ENCODE measurements around the gene ERAP2.
"Not testable (repeated sequence)": the region's sequence is repeated elsewhere in the genome, so short reads cannot be mapped to it uniquely, and the experiment has no call there.

ERAP2 gene

GRCh38 chr5:96868603-96869371, 7.5 kb upstream of the ERAP2 start:
- no peak for DNase-seq (ENCODE audit: low read depth, low spot score)
- Histone ChIP-seq H3K36me3 (ENCODE audit: insufficient read depth, low read length) (no peaks in the 10 kb centered on the region), H3K27ac (no peak overlapping the region), H3K4me3 (no peak overlapping the region), H3K9ac (ENCODE audit: insufficient read length) (no peak overlapping the region), H3K9me3 (ENCODE audit: low read depth, low read length) (no peaks in the 10 kb centered on the region)
- TF ChIP-seq EZH2 (IDR thresholded peaks at IDR 0.05) (no peak), FOXP2 (optimal IDR thresholded peaks at IDR 0.05; ENCODE audit: control extremely low read depth, extremely low read length, insufficient read depth) (no peak), POLR2AphosphoS5 (IDR thresholded peaks at IDR 0.05; ENCODE audit: borderline replicate concordance, low read depth, low read length) (no peak)

- no peaks in the 10 kb centered on the region for H3K36me3 ChIP-seq (ENCODE audit: insufficient read depth, low read length)
- H3K4me3 ChIP-seq: no peak overlapping the region
- DNase-seq (ENCODE audit: low read depth, low spot score): no peak
- no peak overlapping the region for H3K9ac ChIP-seq (ENCODE audit: insufficient read length)
- H3K9me3 ChIP-seq (ENCODE audit: low read depth, low read length): no peaks in the 10 kb centered on the region
- TF ChIP-seq EZH2 (IDR thresholded peaks at IDR 0.05) (no peak), FOXP2 (optimal IDR thresholded peaks at IDR 0.05; ENCODE audit: control extremely low read depth, extremely low read length, insufficient read depth) (no peak), POLR2AphosphoS5 (IDR thresholded peaks at IDR 0.05; ENCODE audit: borderline replicate concordance, low read depth, low read length) (no peak)
- no peak overlapping the region for H3K27ac ChIP-seq
These were observed 7.0 kb upstream of the ERAP2 start for GRCh38 chr5:96869372-96869641.

GRCh38 chr5:96870094-96871026, 5.9 kb upstream of the ERAP2 start:
- H3K9ac ChIP-seq (ENCODE audit: insufficient read length): no peak overlapping the region
- DNase-seq (ENCODE audit: low read depth, low spot score): no peak
- H3K36me3 ChIP-seq (ENCODE audit: insufficient read depth, low read length): no peaks in the 10 kb centered on the region
- H3K27ac ChIP-seq: no peak overlapping the region
- no peaks in the 10 kb centered on the region for H3K9me3 ChIP-seq (ENCODE audit: low read depth, low read length)
- TF ChIP-seq EZH2 (IDR thresholded peaks at IDR 0.05) (no peak), FOXP2 (optimal IDR thresholded peaks at IDR 0.05; ENCODE audit: control extremely low read depth, extremely low read length, insufficient read depth) (no peak), POLR2AphosphoS5 (IDR thresholded peaks at IDR 0.05; ENCODE audit: borderline replicate concordance, low read depth, low read length) (no peak)
- H3K4me3 ChIP-seq: no peak overlapping the region

GRCh38 chr5:96871027-96871399, 5.3 kb upstream of the ERAP2 start:
- TF ChIP-seq POLR2AphosphoS5 (IDR thresholded peaks at IDR 0.05; ENCODE audit: borderline replicate concordance, low read depth, low read length) (no peak), FOXP2 (optimal IDR thresholded peaks at IDR 0.05; ENCODE audit: control extremely low read depth, extremely low read length, insufficient read depth) (no peak), EZH2 (IDR thresholded peaks at IDR 0.05) (no peak)
- no peak overlapping the region for H3K9ac ChIP-seq (ENCODE audit: insufficient read length)
- H3K36me3 ChIP-seq (ENCODE audit: insufficient read depth, low read length): no peaks in the 10 kb centered on the region
- H3K4me3 ChIP-seq: no peak overlapping the region
- DNase-seq (ENCODE audit: low read depth, low spot score): no peak
- no peak overlapping the region for H3K27ac ChIP-seq
- H3K9me3 ChIP-seq (ENCODE audit: low read depth, low read length): no peaks in the 10 kb centered on the region

- H3K36me3 ChIP-seq (ENCODE audit: insufficient read depth, low read length): no peaks in the 10 kb centered on the region
- no peak for TF ChIP-seq POLR2AphosphoS5 (IDR thresholded peaks at IDR 0.05; ENCODE audit: borderline replicate concordance, low read depth, low read length)
- TF ChIP-seq EZH2 (IDR thresholded peaks at IDR 0.05): no peak
- no peak for TF ChIP-seq FOXP2 (optimal IDR thresholded peaks at IDR 0.05; ENCODE audit: control extremely low read depth, extremely low read length, insufficient read depth)
- H3K9me3 ChIP-seq (ENCODE audit: low read depth, low read length): no peaks in the 10 kb centered on the region
- DNase-seq (ENCODE audit: low read depth, low spot score): no peak
- no peak overlapping the region for H3K4me3 ChIP-seq
- H3K27ac ChIP-seq: no peak overlapping the region
- H3K9ac ChIP-seq (ENCODE audit: insufficient read length): no peak overlapping the region
These were observed 4.6 kb upstream of the ERAP2 start for GRCh38 chr5:96871686-96872085.

GRCh38 chr5:96873449-96873848, 2.9 kb upstream of the ERAP2 start:
- TF ChIP-seq EZH2 (IDR thresholded peaks at IDR 0.05): no peak
- TF ChIP-seq FOXP2 (optimal IDR thresholded peaks at IDR 0.05; ENCODE audit: control extremely low read depth, extremely low read length, insufficient read depth): no peak
- TF ChIP-seq POLR2AphosphoS5 (IDR thresholded peaks at IDR 0.05; ENCODE audit: borderline replicate concordance, low read depth, low read length): no peak
- H3K36me3 ChIP-seq (ENCODE audit: insufficient read depth, low read length): no peaks in the 10 kb centered on the region
- DNase-seq (ENCODE audit: low read depth, low spot score): no peak
- no peak overlapping the region for H3K9ac ChIP-seq (ENCODE audit: insufficient read length)
- no peak overlapping the region for H3K4me3 ChIP-seq
- no peaks in the 10 kb centered on the region for H3K9me3 ChIP-seq (ENCODE audit: low read depth, low read length)
- H3K27ac ChIP-seq: no peak overlapping the region

- DNase-seq (ENCODE audit: low read depth, low spot score): no peak
- Histone ChIP-seq H3K27ac (no peak overlapping the region), H3K9me3 (ENCODE audit: low read depth, low read length) (no peaks in the 10 kb centered on the region), H3K4me3 (no peak overlapping the region), H3K36me3 (ENCODE audit: insufficient read depth, low read length) (no peaks in the 10 kb centered on the region), H3K9ac (ENCODE audit: insufficient read length) (no peak overlapping the region)
- TF ChIP-seq POLR2AphosphoS5 (IDR thresholded peaks at IDR 0.05; ENCODE audit: borderline replicate concordance, low read depth, low read length): no peak
- no peak for TF ChIP-seq FOXP2 (optimal IDR thresholded peaks at IDR 0.05; ENCODE audit: control extremely low read depth, extremely low read length, insufficient read depth)
- no peak for TF ChIP-seq EZH2 (IDR thresholded peaks at IDR 0.05)
These were observed 1.7 kb upstream of the ERAP2 start for GRCh38 chr5:96874631-96875030.

GRCh38 chr5:96875791-96876291, 459 bp upstream of the ERAP2 start:
- no peaks in the 10 kb centered on the region for H3K9me3 ChIP-seq (ENCODE audit: low read depth, low read length)
- peak overlapping the region; percentile 68 for H3K9ac ChIP-seq (ENCODE audit: insufficient read length)
- H3K4me3 ChIP-seq: peak overlapping the region; percentile 73
- no peaks in the 10 kb centered on the region for H3K36me3 ChIP-seq (ENCODE audit: insufficient read depth, low read length)
- H3K27ac ChIP-seq: no peak overlapping the region
- DNase-seq (ENCODE audit: low read depth, low spot score): no peak
- TF ChIP-seq POLR2AphosphoS5 (IDR thresholded peaks at IDR 0.05; ENCODE audit: borderline replicate concordance, low read depth, low read length): no peak

- not testable (repeated sequence) for H3K36me3 ChIP-seq (ENCODE audit: insufficient read depth, low read length); H3K4me3 ChIP-seq; H3K9me3 ChIP-seq (ENCODE audit: low read depth, low read length); H3K9ac ChIP-seq (ENCODE audit: insufficient read length); DNase-seq (ENCODE audit: low read depth, low spot score); H3K27ac ChIP-seq
These were observed 723 bp downstream of the ERAP2 start for GRCh38 chr5:96876977-96877469.
